CD4-positive, alpha-beta memory T cell (primary cell): ENCODE data around the gene IL17D. TPM values are rescaled to one million over a fixed set of nuclear protein-coding genes. Genes with fewer than 3 reads are reported as not detected.

Source experiments
- CTCF ChIA-PET: fragments of 350-600 bp; sonication (Branson Sonifier 250); formaldehyde crosslinking; loops from one replicate; lab custom pipeline; 2021; ENCODE audit warnings: inconsistent platforms; ENCODE audit not compliant: partially characterized antibody; lab: Charles Lee
- POLR2A ChIA-PET: fragments of 350-600 bp; sonication (Branson Sonifier 250); formaldehyde crosslinking; loops from one replicate; lab custom pipeline; 2021; ENCODE audit not compliant: partially characterized antibody; lab: Charles Lee
- DNase-seq, 5 donors: peaks; one replicate each; pipeline versions ENCODE4 v3.0.0 to v3.0.0-alpha.2; 2020 to 2022; ENCODE audit warnings: mixed read lengths in 1 of 5
- H3K27ac ChIP-seq: one replicate; pipeline ENCODE4 v1.7.0; 2013; ENCODE audit warnings: low read depth, low read length
- H3K27me3 ChIP-seq: 2 replicates; pipeline ENCODE4 v1.7.0; 2013; ENCODE audit warnings: mild to moderate bottlenecking, low read length, moderate library complexity; ENCODE audit not compliant: insufficient read depth
- H3K36me3 ChIP-seq: 2 replicates; pipeline ENCODE4 v1.7.0; 2013; ENCODE audit warnings: mild to moderate bottlenecking, low read length, moderate library complexity; ENCODE audit not compliant: insufficient read depth
- H3K4me1 ChIP-seq: 2 replicates; pipeline ENCODE4 v1.7.0; 2013; ENCODE audit warnings: mild to moderate bottlenecking, low read length, moderate library complexity; ENCODE audit not compliant: insufficient read depth
- H3K4me3 ChIP-seq, 2 donors: one replicate each; pipeline ENCODE4 v1.7.0; 2013; ENCODE audit warnings: low read length in 2 of 2, mild to moderate bottlenecking in 1 of 2
- H3K9me3 ChIP-seq, 2 donors: one replicate each; pipeline ENCODE4 v1.7.0; 2013; ENCODE audit warnings: low read length in 2 of 2, control low read depth in 1 of 2; ENCODE audit not compliant: control insufficient read depth in 1 of 2
- H3K27ac Mint-ChIP-seq, 7 donors: one replicate each; pipeline ENCODE4 v1.8.0; 2020 to 2021; ENCODE audit warnings: mixed read lengths in 7 of 7, mild to moderate bottlenecking in 6 of 7, inconsistent platforms in 3 of 7, moderate library complexity in 3 of 7
- H3K27me3 Mint-ChIP-seq, 2 donors: one replicate each; pipeline ENCODE4 v1.8.0; 2020 to 2021; ENCODE audit warnings: mixed read lengths in 2 of 2
- H3K36me3 Mint-ChIP-seq, 2 donors: one replicate each; pipeline ENCODE4 v1.8.0; 2020 to 2021; ENCODE audit warnings: mixed read lengths in 2 of 2, inconsistent platforms in 1 of 2, mild to moderate bottlenecking in 1 of 2
- H3K4me1 Mint-ChIP-seq, 4 donors: one replicate each; pipeline ENCODE4 v1.8.0; 2020 to 2021; ENCODE audit warnings: mixed read lengths in 4 of 4, mild to moderate bottlenecking in 1 of 4
- H3K4me3 Mint-ChIP-seq, 8 donors: one replicate each; pipeline ENCODE4 v1.8.0; 2020 to 2021; ENCODE audit warnings: mixed read lengths in 8 of 8, mild to moderate bottlenecking in 7 of 8, moderate library complexity in 6 of 8, inconsistent platforms in 3 of 8
- H3K9me3 Mint-ChIP-seq, 8 donors: one replicate each; pipeline ENCODE4 v1.8.0; 2020 to 2021; ENCODE audit warnings: mixed read lengths in 8 of 8, mild to moderate bottlenecking in 5 of 8, inconsistent platforms in 3 of 8, moderate library complexity in 1 of 8
- intact Hi-C: fragments of 100-400 bp; cut with micrococcal nuclease; formaldehyde crosslinking; loops from one replicate; pipeline ENCODE4 v1.15.1; 2023
- polyA plus RNA-seq, 2 donors: library from polyadenylated mRNA; unstranded; fragments of 300-500 nt; fragmentation: Illumina TruSeq; gene quantifications; one replicate each; pipeline ENCODE4 v1.2.3, GENCODE V29; 2021
- total RNA-seq, 2 experiments: library from RNA; stranded (reverse); gene quantifications; one replicate each; pipeline ENCODE4 v1.2.3, GENCODE V29; 2021

The IL17D gene
- total and polyA plus RNA-seq, 4 experiments from 2014 or later, result not detected

DNA sequence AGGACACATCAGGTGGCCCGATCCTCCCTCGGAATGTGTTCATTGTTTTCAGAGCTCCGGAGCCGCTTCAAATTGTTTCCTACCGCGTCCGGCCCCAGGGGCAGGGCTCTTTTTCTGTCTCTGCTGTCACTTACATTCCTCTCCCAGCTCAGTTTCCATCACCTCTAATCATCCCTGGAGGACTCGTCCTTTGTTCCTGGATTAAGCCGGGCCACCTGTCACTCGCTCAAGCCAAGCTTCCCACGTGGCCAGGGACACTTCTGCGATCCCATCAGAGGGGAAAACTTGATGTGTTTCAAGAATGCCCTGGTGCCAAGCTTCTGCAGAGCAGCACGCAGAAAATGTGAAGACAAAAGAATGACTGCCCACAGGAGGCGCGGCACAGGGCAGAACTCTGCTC, 13.5 kb downstream of the IL17D start:
- peaks cover 6% of the 10 kb centered on the region for H3K4me1 ChIP-seq
- H3K4me3 ChIP-seq, result no peak overlapping the region
- no peaks in the 10 kb centered on the region for H3K36me3 ChIP-seq
- H3K27ac ChIP-seq, result no peak overlapping the region
- POLR2A ChIA-PET, result no interaction called here
- Mint-ChIP-seq H3K27me3 (peaks cover 5 to 14% of the 10 kb centered on the region in 2 donors), H3K36me3 (no peaks in the 10 kb centered on the region), H3K4me1 (peaks cover 4 to 10% (median 8%) of the 10 kb centered on the region in 4 donors), H3K9me3 (peaks cover 0 to 1% (median 0%) of the 10 kb centered on the region in 8 donors), H3K4me3 (no peak overlapping the region), H3K27ac (no peak overlapping the region)
- no peaks in the 10 kb centered on the region for H3K27me3 ChIP-seq
- intact Hi-C loops, result no loop called here
- H3K9me3 ChIP-seq, result no peaks in the 10 kb centered on the region
- CTCF ChIA-PET, result interaction anchor here (7.9 to 9.1 kb wide), 2 partner anchors 111 to 207 kb away, joined by 68 to 90 read pairs; no protein-coding TSS in a partner anchor
- DNase-seq, result no peak

DNA sequence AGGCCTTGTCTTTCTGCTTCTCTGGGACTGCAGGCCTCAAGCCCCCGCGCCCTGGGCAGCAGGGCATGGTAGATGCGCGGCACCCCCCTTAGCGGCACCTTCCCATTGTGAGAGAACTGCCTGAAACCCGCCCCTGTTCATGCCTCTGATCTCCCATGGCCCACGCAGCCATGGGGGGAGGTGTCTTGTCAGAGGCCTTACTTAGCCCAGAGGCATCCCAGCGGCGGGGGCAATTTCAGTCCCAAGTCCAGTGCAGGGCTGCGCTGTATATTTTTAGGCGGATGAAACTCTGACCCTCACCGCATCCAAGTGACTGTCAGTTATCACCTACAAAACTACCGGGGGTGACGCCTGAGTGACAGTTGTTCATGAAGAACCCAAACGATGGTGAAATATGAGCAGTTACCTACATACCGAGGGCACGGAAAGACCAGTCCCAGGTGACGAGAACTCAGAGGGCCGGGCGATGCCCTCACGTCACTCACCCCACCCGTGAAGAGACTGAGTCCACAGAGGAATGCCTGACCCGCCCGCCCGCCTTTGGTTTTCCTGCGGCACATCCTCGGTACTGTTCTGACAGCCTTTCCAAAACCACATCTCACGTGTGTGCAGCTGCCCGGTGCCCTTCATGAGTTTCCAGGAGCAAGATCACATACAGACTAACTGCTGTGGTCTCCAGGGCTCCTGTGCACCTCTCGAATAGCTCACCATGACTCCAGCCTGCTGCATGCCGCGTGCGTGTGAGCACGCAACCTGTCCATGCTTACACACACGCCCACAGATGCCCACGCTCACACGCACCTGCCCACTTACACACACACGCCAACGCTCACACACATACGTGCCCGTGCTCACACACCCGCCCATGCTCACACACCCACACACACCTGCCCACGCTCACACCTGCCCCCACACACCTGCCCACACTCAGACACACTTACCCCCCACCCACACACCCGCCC, 14.4 kb downstream of the IL17D start:
- no peak for DNase-seq
- POLR2A ChIA-PET, result no interaction called here
- H3K27me3 Mint-ChIP-seq, result peaks cover 10 to 18% of the 10 kb centered on the region in 2 donors
- no peak overlapping the region for H3K27ac Mint-ChIP-seq
- no peak overlapping the region for H3K4me3 Mint-ChIP-seq
- peaks cover 3 to 7% (median 5%) of the 10 kb centered on the region in 4 donors for H3K4me1 Mint-ChIP-seq
- H3K27me3 ChIP-seq, result no peaks in the 10 kb centered on the region
- intact Hi-C loops, result no loop called here
- H3K27ac ChIP-seq, result no peak overlapping the region
- CTCF ChIA-PET, result interaction anchor here (9.1 kb wide), 1 partner anchor 206 kb away, joined by 90 read pairs; no protein-coding TSS in a partner anchor
- no peaks in the 10 kb centered on the region for H3K36me3 Mint-ChIP-seq
- H3K4me3 ChIP-seq, result no peak overlapping the region
- H3K9me3 Mint-ChIP-seq, result peaks cover 0 to 1% (median 0%) of the 10 kb centered on the region in 8 donors
- H3K4me1 ChIP-seq, result peaks cover under 1% of the 10 kb centered on the region
- H3K36me3 ChIP-seq, result no peaks in the 10 kb centered on the region
- no peaks in the 10 kb centered on the region for H3K9me3 ChIP-seq

DNA sequence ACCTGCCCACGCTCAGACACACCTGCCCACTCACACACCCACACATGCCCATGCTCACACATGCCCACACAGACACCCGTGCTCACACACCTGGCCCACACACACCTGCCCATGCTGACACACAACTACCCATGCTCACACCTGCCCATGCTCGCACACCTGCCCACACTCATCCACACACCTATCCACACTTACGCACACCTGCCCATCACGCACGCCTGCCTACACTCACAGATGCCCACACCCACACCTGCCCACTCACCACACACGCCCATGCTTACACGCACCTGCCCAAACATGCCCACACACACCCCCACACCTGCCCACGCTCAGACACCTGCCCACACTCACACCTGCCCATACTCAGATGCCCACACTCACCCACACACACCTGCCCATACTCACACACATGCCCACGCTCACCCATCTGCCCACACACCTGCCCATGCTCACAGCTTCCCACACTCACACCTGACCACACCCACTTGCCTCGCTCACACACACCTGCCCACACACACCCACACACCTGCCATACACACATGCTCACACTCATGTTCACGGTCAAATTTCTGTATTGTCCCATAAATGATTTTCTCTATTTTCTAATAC, 15.6 kb downstream of the IL17D start:
- Histone ChIP-seq H3K4me3 (no peak overlapping the region), H3K36me3 (no peaks in the 10 kb centered on the region), H3K27ac (no peak overlapping the region), H3K4me1 (no peaks in the 10 kb centered on the region), H3K9me3 (no peaks in the 10 kb centered on the region), H3K27me3 (no peaks in the 10 kb centered on the region)
- intact Hi-C loops, result no loop called here
- no peak overlapping the region for H3K27ac Mint-ChIP-seq
- POLR2A ChIA-PET, result no interaction called here
- CTCF ChIA-PET, result no interaction called here
- H3K4me1 Mint-ChIP-seq, result peaks cover 0 to 2% (median 0%) of the 10 kb centered on the region in 4 donors
- no peak overlapping the region for H3K4me3 Mint-ChIP-seq
- H3K27me3 Mint-ChIP-seq, result peaks cover 10 to 17% of the 10 kb centered on the region in 2 donors
- no peak for DNase-seq
- H3K36me3 Mint-ChIP-seq, result no peaks in the 10 kb centered on the region
- peaks cover 0 to 1% (median 0%) of the 10 kb centered on the region in 8 donors for H3K9me3 Mint-ChIP-seq

DNA sequence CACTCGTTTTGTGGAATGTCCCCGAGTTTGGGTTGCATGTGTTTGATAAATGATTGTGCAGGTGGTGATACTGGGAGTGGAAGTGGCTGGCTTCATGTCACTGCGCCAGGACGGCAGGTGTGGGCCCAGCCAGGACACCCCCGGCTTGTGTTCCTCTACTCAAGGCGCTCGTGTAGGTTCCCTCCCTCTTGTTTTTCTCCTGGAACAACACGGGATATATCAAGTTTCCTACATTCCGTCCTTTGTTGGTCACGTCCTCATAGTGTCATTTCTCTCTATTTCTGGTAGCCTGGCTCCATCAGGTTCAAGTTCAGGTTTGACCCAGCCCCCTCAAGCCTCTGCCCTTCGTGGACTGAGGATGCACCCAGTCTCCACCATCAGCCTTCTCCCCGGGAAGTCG, 16.3 kb downstream of the IL17D start:
- H3K9me3 Mint-ChIP-seq, result peaks cover 0 to 1% (median 0%) of the 10 kb centered on the region in 8 donors
- peaks cover 0 to 2% (median 0%) of the 10 kb centered on the region in 4 donors for H3K4me1 Mint-ChIP-seq
- Histone ChIP-seq H3K4me1 (no peaks in the 10 kb centered on the region), H3K4me3 (no peak overlapping the region), H3K9me3 (no peaks in the 10 kb centered on the region), H3K36me3 (no peaks in the 10 kb centered on the region), H3K27ac (no peak overlapping the region), H3K27me3 (no peaks in the 10 kb centered on the region)
- no peak for DNase-seq
- H3K4me3 Mint-ChIP-seq, result no peak overlapping the region
- intact Hi-C loops, result no loop called here
- no peak overlapping the region for H3K27ac Mint-ChIP-seq
- ChIA-PET CTCF (no interaction called here), POLR2A (no interaction called here)
- peaks cover 10 to 15% of the 10 kb centered on the region in 2 donors for H3K27me3 Mint-ChIP-seq
- H3K36me3 Mint-ChIP-seq, result no peaks in the 10 kb centered on the region

DNA sequence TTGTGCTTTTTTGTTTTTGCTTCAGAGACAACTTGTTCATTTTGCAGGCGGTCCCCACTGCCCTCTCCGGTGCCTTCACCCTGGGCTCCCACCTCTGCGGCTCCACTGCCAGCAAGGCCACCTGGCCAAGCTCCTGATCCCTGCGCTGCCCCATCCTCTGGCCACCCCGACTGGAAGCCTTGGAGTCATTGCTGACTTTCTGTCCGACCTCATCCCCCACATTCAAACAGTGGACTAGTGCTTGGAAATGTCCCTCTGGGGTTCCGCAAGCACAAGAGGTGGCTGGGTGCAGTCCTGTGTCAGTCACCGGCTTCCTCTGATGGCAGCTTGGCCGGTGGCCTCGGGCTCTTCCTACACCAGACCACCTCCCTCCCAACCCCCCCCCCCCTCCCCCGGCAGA, 17.0 kb downstream of the IL17D start:
- ChIA-PET POLR2A (no interaction called here), CTCF (no interaction called here)
- Histone ChIP-seq H3K27ac (no peak overlapping the region), H3K4me3 (no peak overlapping the region), H3K27me3 (no peaks in the 10 kb centered on the region), H3K4me1 (no peaks in the 10 kb centered on the region), H3K9me3 (no peaks in the 10 kb centered on the region), H3K36me3 (no peaks in the 10 kb centered on the region)
- no peak overlapping the region for H3K4me3 Mint-ChIP-seq
- DNase-seq, result no peak
- peaks cover 0 to 2% (median 0%) of the 10 kb centered on the region in 4 donors for H3K4me1 Mint-ChIP-seq
- no peak overlapping the region for H3K27ac Mint-ChIP-seq
- peaks cover 0 to 1% (median 0%) of the 10 kb centered on the region in 8 donors for H3K9me3 Mint-ChIP-seq
- intact Hi-C loops, result no loop called here
- no peaks in the 10 kb centered on the region for H3K36me3 Mint-ChIP-seq
- peaks cover 9 to 11% of the 10 kb centered on the region in 2 donors for H3K27me3 Mint-ChIP-seq

DNA sequence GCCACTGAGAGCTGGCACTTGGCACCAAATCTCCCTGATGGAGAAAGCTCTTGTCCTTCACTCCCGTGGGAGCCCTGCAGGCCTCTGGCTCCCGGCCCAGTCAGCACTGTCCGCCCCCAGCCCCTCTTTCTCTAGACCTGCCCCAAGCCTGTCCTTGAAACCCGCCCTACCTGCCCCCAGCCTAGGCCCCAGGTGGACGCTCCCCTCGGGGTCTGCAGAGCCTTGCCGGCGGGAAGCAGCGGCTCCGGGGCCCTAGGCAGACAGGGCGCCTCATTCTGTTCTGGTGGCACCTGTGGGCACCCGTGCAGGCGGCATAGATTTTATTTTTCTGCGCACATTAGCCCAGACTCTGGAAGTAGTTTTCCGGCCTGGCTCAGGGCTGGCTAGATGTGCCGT, 17.6 kb downstream of the IL17D start:
- H3K4me3 ChIP-seq, result no peak overlapping the region
- H3K27ac ChIP-seq, result no peak overlapping the region
- Mint-ChIP-seq H3K9me3 (peaks cover 0 to 1% (median 0%) of the 10 kb centered on the region in 8 donors), H3K4me1 (peaks cover 0 to 2% (median 0%) of the 10 kb centered on the region in 4 donors), H3K36me3 (no peaks in the 10 kb centered on the region), H3K27me3 (peaks cover 9 to 11% of the 10 kb centered on the region in 2 donors), H3K27ac (no peak overlapping the region), H3K4me3 (peak overlapping the region in 2 of 8 donors; percentile 5 to 47)
- no peaks in the 10 kb centered on the region for H3K4me1 ChIP-seq
- no peak for DNase-seq
- POLR2A ChIA-PET, result no interaction called here
- CTCF ChIA-PET, result interaction anchor here (1.1 kb wide), 1 partner anchor 9 kb away, joined by 3 read pairs; no protein-coding TSS in a partner anchor
- intact Hi-C loops, result no loop called here
- H3K27me3 ChIP-seq, result no peaks in the 10 kb centered on the region
- no peaks in the 10 kb centered on the region for H3K9me3 ChIP-seq
- H3K36me3 ChIP-seq, result no peaks in the 10 kb centered on the region
